GM23338 (cell line): Measurements from ENCODE around the gene QRFPR. TPM values are rescaled to one million over a fixed set of nuclear protein-coding genes. Genes with fewer than 3 reads are reported as not detected.
A peak's percentile ranks its signal among the peaks of the same experiment; 100 is the strongest.

Source experiments
- ATAC-seq: fragments of 200-7000 bp; cut with Tn5 transposase; 3 replicates; pipeline ENCODE4 v1.9.1; 2020
- DNase-seq: peaks from one replicate; pipeline ENCODE4 v3.0.0-alpha.2; 2015; ENCODE audit warnings: low spot score
- H2AFZ ChIP-seq: fragments of 200-600 bp; sonication (generic); 2 replicates; pipeline ENCODE4 v1.8.0; 2016; ENCODE audit warnings: antibody characterized with exemption, mild to moderate bottlenecking, moderate library complexity
- H3F3A ChIP-seq: fragments of 200-600 bp; sonication (generic); replicated peaks from 2 replicates; pipeline ENCODE4 v1.8.0; 2017; ENCODE audit warnings: antibody characterized with exemption, mixed run types, low read depth
- H3K27ac ChIP-seq: fragments of 200-600 bp; sonication (generic); 2 replicates; pipeline ENCODE4 v1.6.1; 2016; ENCODE audit warnings: low read depth
- H3K27me3 ChIP-seq: fragments of 200-600 bp; sonication (generic); 2 replicates; pipeline ENCODE4 v1.8.0; 2016; ENCODE audit warnings: mild to moderate bottlenecking, mixed run types, moderate library complexity; ENCODE audit not compliant: insufficient read depth
- H3K36me3 ChIP-seq: fragments of 200-600 bp; sonication (generic); 2 replicates; pipeline ENCODE4 v1.8.0; 2016; ENCODE audit warnings: mild to moderate bottlenecking; ENCODE audit not compliant: insufficient read depth
- H3K4me1 ChIP-seq: fragments of 200-600 bp; sonication (generic); 2 replicates; pipeline ENCODE4 v1.8.0; 2016; ENCODE audit warnings: mild to moderate bottlenecking, moderate library complexity; ENCODE audit not compliant: insufficient read depth
- H3K4me2 ChIP-seq: fragments of 200-600 bp; sonication (generic); 2 replicates; pipeline ENCODE4 v1.7.1; 2017; ENCODE audit warnings: mixed run types
- H3K4me3 ChIP-seq: fragments of 200-600 bp; sonication (generic); 2 replicates; pipeline ENCODE4 v1.6.1; 2016; ENCODE audit warnings: mixed run types
- H3K79me2 ChIP-seq: fragments of 200-600 bp; sonication (generic); replicated peaks from 2 replicates; pipeline ENCODE4 v1.8.0; 2017; ENCODE audit warnings: mild to moderate bottlenecking; ENCODE audit not compliant: insufficient read depth
- H3K9me2 ChIP-seq: fragments of 200-600 bp; sonication (generic); 2 replicates; pipeline ENCODE4 v1.8.0; 2017; ENCODE audit not compliant: insufficient read depth
- H4K20me1 ChIP-seq: fragments of 200-600 bp; sonication (generic); replicated peaks from 2 replicates; pipeline ENCODE4 v1.8.0; 2017; ENCODE audit warnings: mild to moderate bottlenecking; ENCODE audit not compliant: insufficient read depth
- H3K27ac Mint-ChIP-seq: 2 replicates; pipeline ENCODE4 v1.8.0; 2020; ENCODE audit warnings: inconsistent platforms, mild to moderate bottlenecking, moderate library complexity, mixed read lengths
- H3K27me3 Mint-ChIP-seq: 3 replicates; pipeline ENCODE4 v1.8.0; 2022; ENCODE audit warnings: low read depth, mild to moderate bottlenecking, moderate library complexity, mixed read lengths, inconsistent platforms; ENCODE audit not compliant: insufficient read depth, poor library complexity
- H3K36me3 Mint-ChIP-seq: 3 replicates; pipeline ENCODE4 v1.8.0; 2021; ENCODE audit warnings: low read depth, mild to moderate bottlenecking, inconsistent platforms, moderate library complexity, mixed read lengths
- H3K4me1 Mint-ChIP-seq: 3 replicates; pipeline ENCODE4 v1.8.0; 2020; ENCODE audit warnings: mild to moderate bottlenecking, inconsistent platforms, mixed read lengths
- H3K4me3 Mint-ChIP-seq: 3 replicates; pipeline ENCODE4 v1.8.0; 2021; ENCODE audit warnings: moderate library complexity, mild to moderate bottlenecking, inconsistent platforms, mixed read lengths
- H3K9me3 Mint-ChIP-seq: 3 replicates; pipeline ENCODE4 v1.8.0; 2020; ENCODE audit warnings: moderate library complexity, mild to moderate bottlenecking, inconsistent platforms, mixed read lengths
- CREB1 ChIP-seq: fragments of 250-450 bp; sonication (Bioruptor Pico); IDR thresholded peaks from 2 replicates; pipeline ENCODE4 v1.5.0; 2020; ENCODE audit warnings: low read depth, mild to moderate bottlenecking, moderate library complexity
- CTCF ChIP-seq, 2 experiments: fragments of 200-600 bp in 1 of 2; sonication (generic) in 1 of 2; conservative IDR thresholded peaks; 2 replicates each; pipeline versions ENCODE4 v1.5.1 to v1.6.1; 2016 to 2017; ENCODE audit warnings: antibody characterized with exemption in 2 of 2, low read depth in 2 of 2, mild to moderate bottlenecking in 2 of 2, moderate library complexity in 1 of 2
- ETS1 ChIP-seq: IDR thresholded peaks from 2 replicates; pipeline ENCODE4 v1.6.1; 2016; ENCODE audit warnings: antibody characterized with exemption
- EZH2 ChIP-seq: fragments of 200-600 bp; sonication (generic); IDR thresholded peaks from one replicate; pipeline ENCODE4 v1.8.0; 2017; ENCODE audit warnings: antibody characterized with exemption, mild to moderate bottlenecking, low read depth; ENCODE audit not compliant: unreplicated experiment
- NANOG ChIP-seq: IDR thresholded peaks from 2 replicates; pipeline ENCODE4 v1.6.1; 2016; ENCODE audit warnings: antibody characterized with exemption, borderline replicate concordance
- REST ChIP-seq: IDR thresholded peaks from one replicate; pipeline ENCODE4 v1.6.1; 2018; ENCODE audit warnings: antibody characterized with exemption; ENCODE audit not compliant: unreplicated experiment
- ZNF114 ChIP-seq: fragments of 250-450 bp; sonication (Bioruptor Pico); IDR thresholded peaks from 2 replicates; pipeline ENCODE4 v1.5.0; 2020; ENCODE audit warnings: mild to moderate bottlenecking, moderate library complexity
- long read RNA-seq: library from polyadenylated mRNA; unstranded; transcript quantifications from one replicate; pipeline ENCODE4 v2.0.0, GENCODE V29; 2020; ENCODE audit not compliant: unreplicated experiment
- polyA plus RNA-seq: library from polyadenylated mRNA; unstranded; fragments of >200 nt; fragmentation: Nextera tagmentation; extraction: Ambion mirVana; gene quantifications from 2 replicates; pipeline ENCODE4 v1.2.1, GENCODE V29; 2016
- total RNA-seq: library from RNA; depleted of rRNA; stranded (reverse); fragments of >200 nt; shearing (Covaris generic); gene quantifications from 2 replicates; pipeline ENCODE4 v1.2.3, GENCODE V29; 2014; rRNA removed

QRFPR gene
- 0.35 and 1.3 TPM in 2 replicates for total RNA-seq
- polyA plus RNA-seq, result 0.27 and 0.50 TPM in 2 replicates
- long read RNA-seq, partial matches to known transcripts, result 0 of 1 reads
- long read RNA-seq, other reads (novel, unspliced or antisense), result 0 of 1 reads

- Mint-ChIP-seq H3K27ac (no peak within 1 kb of the TSS), H3K9me3 (no peaks in the 10 kb centered on the region; the same call in 2 of the 3 replicates), H3K27me3 (peaks cover 26% of the 10 kb centered on the region), H3K36me3 (no peaks in the 10 kb centered on the region; the same call in 2 of the 3 replicates), H3K4me3 (peak within 1 kb of the TSS; percentile 78), H3K4me1 (peaks cover 9% of the 10 kb centered on the region)
- no peaks in the 10 kb centered on the region for H3K79me2 ChIP-seq
- DNase-seq, result peak; percentile 71
- 0 out of 4 replicates have a peak, but pooled peaks of 1 of the 2 experiments have one; percentile 0 for TF ChIP-seq CTCF (conservative IDR thresholded peaks at IDR 0.05; ENCODE audit: low read depth in 2 of 2)
- TF ChIP-seq ETS1, result no peak
- no peak for TF ChIP-seq NANOG
- no peak for TF ChIP-seq REST
- no peak for TF ChIP-seq ZNF114 (CRISPR knock-in tag)
- TF ChIP-seq EZH2, result peak; percentile 25
- TF ChIP-seq CREB1 (CRISPR knock-in tag), result 0 out of 2 replicates have a peak, but pooled peaks have one; percentile 4
- H2AFZ ChIP-seq, result peak within 1 kb of the TSS; percentile 99
- peaks cover 44% of the 10 kb centered on the region for H3K27me3 ChIP-seq
- no peaks in the 10 kb centered on the region for H3K4me1 ChIP-seq
- H3K4me3 ChIP-seq, result peak within 1 kb of the TSS; percentile 63
- peak within 1 kb of the TSS; percentile 85 for H3K4me2 ChIP-seq
- ATAC-seq, result peak; percentile 91
- no peak within 1 kb of the TSS for H3K27ac ChIP-seq
- H3K36me3 ChIP-seq, result no peaks in the 10 kb centered on the region
- H4K20me1 ChIP-seq, result no peaks in the 10 kb centered on the region
- H3F3A ChIP-seq, result no peaks in the 10 kb centered on the region
- H3K9me2 ChIP-seq, result no peaks in the 10 kb centered on the region
Observed at GRCh38 chr4:121380776-121381462, at the start of gene QRFPR. TSS of gene QRFPR (minus strand) at chr4:121381018. CDS start at chr4:121380647, 371 bp downstream.
